GM19438 (cell line): ENCODE data around the gene SCGB1D1.

Source experiments
- ATAC-seq: cut with Tn5 transposase; IDR thresholded peaks from one replicate; pipeline ENCODE4 v1.9.1; 2021; ENCODE audit warnings: low read depth; ENCODE audit not compliant: unreplicated experiment

Gene SCGB1D1

DNA sequence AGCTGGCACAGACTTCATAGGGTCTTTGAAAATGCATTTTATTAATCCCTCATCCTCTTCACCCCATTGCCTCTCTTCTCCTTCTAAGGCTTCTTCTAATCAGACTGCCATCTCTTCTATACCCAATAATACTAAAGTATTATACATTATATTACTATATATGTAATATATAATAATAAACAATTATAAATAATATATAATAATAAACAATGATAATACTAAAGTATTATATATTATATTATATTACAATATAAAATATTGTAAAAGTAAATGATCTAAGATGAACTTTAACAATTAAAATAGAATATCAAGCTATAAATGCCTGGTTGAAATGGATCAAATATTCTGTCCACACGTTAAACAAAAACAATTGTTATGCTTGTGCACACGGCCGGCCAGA lies 31.5 kb downstream of the SCGB1D1 start:
- ATAC-seq: no peak

DNA sequence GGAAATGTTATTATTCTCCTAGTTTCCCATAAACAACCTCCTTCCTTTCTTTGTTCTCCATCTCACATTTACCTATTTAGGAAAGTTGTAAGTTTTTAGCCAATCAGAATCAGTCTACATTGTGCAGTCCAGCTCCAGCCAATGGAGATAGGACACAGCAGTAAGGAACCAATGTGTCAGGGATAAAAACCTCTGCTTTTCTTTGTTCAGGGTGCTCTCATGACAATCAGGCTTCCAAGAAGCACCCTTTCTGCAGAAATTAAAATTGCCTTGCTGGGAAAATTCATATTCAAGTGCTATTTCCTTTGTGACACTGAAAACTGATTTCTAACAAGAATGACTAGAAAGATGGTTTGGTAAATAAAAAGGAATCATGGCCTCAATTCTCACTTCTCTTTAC lies 33.1 kb downstream of the SCGB1D1 start:
- ATAC-seq: no peak

DNA sequence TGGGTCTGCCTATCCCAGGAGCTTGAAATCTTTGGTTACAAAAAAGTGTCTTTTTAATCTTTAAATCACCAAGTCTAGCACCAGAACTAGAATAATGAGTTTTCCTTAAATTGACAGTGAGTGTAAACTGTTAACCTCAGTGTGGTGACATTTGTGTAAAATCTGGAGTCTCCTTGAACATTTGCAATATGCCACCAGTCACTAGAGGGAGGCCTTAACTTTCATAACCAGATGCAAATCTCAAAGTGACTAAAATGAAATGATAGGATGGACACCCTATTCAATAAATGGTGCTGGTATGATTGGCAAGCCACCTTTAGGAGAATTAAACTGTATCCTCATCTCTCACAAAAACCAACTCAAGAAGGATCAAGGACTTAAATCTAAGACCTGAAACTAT lies 43.7 kb downstream of the SCGB1D1 start:
- ATAC-seq: no peak

DNA sequence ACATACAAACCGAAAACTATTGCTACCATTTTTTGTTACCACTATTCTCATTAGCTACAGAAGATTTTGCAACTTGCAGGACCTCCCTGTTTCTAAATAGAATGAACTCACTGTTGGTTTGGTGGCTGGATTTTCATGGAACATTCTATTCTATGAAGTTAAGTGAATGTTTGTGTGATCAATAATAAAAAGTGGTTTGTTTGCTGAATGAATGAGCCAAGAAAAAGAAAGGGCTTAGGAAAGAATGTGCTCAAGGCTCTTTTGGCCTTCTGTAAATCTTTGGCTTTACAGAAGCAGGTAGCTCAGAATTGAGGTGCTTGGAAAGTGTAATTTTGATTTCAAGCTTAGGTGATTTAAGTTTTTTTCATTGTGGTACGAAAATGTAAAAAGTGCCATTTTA lies 46.2 kb downstream of the SCGB1D1 start:
- no peak for ATAC-seq

GRCh38 chr11:62237499-62237898 lies 47.5 kb downstream of the SCGB1D1 start:
- ATAC-seq: no peak

DNA sequence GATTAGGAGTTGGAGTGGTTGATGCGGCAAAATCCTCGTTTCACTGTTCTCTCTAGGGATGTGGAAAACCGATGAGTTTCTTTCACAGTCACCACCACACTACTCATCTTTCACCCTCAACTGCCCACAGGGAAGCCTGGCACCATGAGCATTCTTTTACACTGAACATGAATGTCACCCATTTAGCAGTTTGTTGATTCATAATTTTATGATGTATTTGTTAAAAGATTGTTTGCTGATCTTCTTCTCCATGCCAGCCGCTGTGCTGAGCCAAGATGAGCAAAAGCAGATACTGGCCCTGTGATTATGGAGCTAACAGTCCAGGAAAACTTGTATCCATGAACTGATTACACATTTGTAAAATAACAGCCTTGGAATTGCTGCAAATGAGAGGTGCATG lies 48.1 kb downstream of the SCGB1D1 start:
- ATAC-seq: no peak

DNA sequence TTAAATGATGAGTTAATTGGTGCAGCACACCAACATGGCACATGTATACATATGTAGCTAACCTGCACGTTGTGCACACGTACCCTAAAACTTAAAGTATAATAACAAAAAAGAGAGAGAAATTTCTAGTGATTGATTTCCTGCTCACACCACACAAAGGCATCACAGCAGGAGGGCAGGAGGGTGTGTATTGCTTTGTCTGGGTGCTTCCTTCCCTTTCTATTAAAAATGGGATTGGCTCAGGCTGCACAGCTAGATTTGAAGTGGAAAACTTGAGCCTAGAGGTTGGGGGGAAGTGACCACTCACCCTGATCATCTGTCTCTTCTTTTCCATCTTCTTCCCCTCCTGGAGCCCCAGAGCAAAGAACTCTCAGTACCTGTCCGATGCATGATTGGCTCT lies 51.1 kb downstream of the SCGB1D1 start:
- no peak for ATAC-seq

DNA sequence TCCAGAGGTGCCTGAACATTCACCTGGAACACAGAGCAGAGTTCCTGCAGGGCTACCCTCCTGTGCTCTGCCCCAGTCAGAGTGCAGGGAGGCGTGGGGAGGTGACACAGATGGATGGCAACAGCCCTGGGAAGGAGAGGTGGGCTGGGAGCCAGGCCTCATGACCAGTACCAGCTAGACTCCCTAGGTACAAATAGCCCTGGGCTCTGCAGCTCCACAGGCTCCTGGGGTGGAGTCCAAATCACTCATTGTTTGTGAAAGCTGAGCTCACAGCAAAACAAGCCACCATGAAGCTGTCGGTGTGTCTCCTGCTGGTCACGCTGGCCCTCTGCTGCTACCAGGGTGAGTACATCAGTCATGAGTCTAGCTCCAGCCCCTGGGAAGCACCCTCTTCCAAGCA lies 52.0 kb downstream of the SCGB1D1 start, which contains the start of gene SCGB1D2:
Gene SCGB1D2, plus strand, starts transcription at position 219 of the 400 bp plus-strand sequence. Its CDS starts 69 bp downstream, at position 288.
- no peak for ATAC-seq
